GM18867 (cell line): ENCODE measurements around the gene RET.

Experiments used
- ATAC-seq: cut with Tn5 transposase; IDR thresholded peaks from one replicate; pipeline ENCODE4 v1.9.1; 2021; ENCODE audit warnings: mild to moderate bottlenecking, moderate library complexity; ENCODE audit not compliant: unreplicated experiment

RET gene

DNA sequence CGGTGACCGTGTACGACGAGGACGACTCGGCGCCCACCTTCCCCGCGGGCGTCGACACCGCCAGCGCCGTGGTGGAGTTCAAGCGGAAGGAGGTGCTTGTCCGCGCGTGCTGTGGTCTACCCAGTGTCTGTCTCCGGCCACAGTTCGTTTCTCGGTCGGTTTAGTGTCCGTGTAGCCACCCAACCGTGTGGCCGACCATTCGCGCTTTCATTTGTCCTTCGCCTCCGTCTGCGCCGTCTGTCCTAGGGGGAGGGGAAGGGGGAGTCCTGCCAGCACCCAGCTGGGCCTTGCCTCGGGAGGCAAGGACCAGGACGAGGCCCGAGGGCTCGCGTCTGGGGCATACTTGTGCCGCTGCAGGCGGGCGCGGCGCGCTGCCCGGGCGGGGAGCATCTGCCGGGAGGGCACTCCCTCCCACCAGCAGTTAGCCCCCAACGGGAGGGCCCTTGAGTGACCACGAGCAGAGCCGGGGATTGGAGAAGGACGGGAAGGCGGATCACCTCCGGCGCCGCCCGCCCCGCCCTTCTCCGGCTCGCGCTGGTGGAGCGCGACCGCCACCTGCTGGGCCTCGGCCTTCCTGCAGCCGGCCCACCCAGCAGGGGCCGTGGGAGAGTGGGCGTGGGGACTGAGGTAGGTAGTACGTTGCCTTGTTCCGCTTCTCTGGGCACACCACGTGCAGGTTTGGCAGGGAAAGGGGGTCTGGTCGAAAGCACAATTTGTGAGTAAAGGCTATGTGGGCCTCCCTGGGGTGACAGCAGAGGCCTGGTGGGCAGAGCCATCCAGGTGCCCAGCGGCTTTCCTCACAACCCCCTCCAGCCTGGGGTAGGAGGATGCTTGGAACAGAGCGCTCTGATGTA, 28.5 kb downstream of the RET start:
- peak; percentile 86 for ATAC-seq

DNA sequence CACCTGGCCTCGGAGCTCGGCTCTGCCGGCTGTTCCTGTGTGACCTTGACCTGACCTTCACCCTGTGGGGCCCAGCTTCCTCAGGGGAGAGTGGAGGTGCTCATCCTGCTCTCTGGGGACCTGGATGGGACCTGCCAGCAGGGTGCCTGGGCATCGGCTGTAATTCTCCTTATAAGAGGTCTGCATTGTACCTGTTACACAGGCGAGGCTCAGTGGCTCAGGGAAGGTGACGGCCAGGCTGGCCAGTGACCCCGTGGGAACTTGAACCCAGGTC, 29.0 kb downstream of the RET start:
- ATAC-seq = no peak

DNA sequence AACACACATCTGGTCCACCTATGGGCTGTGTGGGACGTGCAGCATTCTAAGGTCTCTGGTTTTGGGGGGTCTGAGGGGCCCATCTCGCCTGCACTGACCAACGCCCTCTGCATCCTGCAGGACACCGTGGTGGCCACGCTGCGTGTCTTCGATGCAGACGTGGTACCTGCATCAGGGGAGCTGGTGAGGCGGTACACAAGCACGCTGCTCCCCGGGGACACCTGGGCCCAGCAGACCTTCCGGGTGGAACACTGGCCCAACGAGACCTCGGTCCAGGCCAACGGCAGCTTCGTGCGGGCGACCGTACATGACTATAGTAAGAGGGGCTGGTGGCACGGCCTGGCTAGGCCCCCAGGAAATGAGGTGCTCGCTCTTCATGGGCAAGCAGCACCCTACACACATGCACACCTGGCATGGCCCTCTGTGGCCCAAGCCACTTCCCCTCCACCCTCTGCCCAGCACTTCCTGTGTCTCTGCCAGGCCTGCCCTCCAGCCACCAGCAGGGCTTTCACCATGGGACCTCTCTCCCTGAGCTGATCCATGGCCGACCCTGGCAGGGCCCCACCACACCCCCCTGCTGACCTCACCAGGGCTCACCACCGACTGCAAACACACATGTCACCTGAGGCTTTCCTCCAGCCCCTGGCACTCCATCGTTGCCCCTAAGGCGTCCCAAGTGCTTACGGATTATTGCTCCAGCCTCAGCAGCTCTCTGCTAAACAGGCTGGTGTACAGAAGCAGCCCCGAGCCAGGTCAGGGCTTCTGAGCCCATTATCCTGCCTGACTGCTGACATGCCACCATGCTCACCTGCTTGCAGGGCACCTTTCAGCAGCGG, 29.6 kb downstream of the RET start:
- ATAC-seq = no peak

DNA sequence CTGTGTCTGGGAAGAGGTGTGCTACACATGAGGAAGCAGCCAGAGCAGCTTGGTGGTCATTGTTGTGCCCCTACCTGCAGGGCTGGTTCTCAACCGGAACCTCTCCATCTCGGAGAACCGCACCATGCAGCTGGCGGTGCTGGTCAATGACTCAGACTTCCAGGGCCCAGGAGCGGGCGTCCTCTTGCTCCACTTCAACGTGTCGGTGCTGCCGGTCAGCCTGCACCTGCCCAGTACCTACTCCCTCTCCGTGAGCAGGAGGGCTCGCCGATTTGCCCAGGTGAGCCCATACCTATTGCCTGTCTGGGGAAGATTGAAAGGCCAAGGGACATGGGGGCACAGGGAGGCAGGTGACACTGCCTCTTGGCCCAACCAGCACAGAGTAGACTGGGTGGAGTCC, 32.1 kb downstream of the RET start:
- ATAC-seq = no peak

DNA sequence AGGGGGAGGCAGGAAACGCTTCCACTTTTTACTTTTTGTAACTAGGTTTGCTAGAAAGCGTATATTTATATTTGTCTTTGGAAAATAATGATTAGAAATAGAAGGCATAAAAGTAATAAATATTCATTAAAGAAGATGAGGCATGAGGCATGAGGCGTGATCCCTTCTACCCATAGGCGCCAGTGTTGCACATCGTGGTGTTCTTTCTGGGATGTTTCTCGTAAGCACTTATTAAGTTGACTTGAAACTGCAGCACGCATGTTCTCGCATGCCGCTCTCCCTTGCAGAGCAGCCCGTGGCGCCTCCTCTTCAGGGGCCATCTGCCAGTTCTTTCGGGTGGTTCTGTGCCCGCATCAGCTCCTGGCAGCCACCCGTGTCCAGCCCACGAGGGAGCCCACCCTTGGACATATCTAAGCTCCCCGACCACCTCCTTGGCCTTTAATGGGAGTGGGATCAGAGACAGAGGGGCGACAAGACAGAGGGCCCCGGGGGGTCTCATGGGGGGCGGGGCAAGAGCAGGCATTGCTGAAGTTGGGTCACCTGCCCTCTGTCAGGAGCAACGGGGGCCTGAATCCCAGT, 32.9 kb downstream of the RET start:
- ATAC-seq = no peak

DNA sequence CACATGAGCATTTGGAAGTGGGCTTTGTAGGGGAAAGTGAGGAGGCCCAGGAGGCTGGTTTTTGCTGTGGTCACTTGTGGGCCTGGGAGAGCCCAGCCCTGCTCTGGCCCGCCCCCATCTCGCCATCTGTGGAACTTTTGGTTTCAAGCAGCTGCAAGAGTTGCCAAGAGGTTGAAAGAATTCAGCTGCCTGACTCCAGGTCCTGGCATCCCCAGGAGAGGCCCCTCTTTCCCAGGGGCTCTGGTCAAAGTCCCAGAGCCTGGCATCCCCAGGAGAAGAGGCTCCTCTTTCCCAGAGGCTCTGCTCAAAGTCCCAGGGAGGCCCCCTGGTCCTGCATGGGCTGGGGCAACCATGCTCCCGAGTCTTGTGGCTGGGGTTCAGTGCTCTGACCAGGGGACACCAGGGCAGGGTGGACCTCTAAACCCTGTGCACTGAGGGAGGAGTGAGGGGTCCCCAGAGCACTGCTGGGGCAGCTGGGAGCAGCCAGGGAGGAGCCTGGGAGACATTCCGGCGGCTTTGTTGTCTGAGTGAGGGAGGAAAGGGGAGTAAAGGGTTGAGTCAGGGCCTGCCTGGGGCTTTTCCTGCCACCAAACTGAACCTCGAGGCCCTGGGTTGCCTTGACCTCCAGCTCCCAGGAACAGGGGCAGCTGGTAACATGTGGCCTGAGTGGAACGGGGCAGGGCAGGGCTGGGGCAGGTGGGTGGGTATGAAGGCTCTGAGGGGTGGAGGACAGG, 33.6 kb downstream of the RET start:
- ATAC-seq = peak; percentile 58

DNA sequence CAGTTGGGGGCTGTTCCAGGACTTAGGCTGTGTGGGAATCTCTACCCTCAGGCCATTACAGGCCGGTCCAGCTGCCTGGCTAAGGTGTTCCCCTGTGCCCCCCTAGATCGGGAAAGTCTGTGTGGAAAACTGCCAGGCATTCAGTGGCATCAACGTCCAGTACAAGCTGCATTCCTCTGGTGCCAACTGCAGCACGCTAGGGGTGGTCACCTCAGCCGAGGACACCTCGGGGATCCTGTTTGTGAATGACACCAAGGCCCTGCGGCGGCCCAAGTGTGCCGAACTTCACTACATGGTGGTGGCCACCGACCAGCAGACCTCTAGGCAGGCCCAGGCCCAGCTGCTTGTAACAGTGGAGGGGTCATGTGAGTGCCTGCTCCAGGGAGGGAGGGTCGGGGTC, 34.2 kb downstream of the RET start:
- ATAC-seq = no peak

DNA sequence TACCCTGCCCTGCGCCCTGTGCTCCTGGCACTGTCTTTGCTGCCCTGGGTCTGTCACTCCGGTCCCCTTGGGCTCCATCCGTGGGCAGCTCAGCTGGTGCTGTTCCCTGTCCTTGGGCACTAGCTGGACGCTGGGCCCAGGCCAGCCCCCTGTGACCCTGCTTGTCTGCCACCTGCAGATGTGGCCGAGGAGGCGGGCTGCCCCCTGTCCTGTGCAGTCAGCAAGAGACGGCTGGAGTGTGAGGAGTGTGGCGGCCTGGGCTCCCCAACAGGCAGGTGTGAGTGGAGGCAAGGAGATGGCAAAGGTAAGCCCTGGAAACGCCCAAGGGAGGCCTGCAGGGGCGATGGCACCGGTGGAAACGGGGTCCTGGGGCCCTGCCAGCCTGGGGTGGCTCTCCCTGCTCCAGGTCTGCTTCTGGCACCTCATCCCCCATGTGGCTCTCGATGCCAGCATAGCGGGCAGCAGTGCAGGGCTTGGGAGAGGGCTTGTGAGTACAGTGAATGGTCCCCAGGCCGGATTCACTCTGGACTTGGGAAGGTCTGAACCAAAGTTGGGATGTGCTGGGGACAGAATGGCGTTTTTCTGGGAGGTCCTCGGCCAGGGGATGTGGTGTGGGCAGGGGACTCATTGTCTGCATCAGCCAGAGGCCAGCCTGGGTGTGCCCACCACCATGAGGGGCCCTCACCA, 35.2 kb downstream of the RET start:
- no peak for ATAC-seq

DNA sequence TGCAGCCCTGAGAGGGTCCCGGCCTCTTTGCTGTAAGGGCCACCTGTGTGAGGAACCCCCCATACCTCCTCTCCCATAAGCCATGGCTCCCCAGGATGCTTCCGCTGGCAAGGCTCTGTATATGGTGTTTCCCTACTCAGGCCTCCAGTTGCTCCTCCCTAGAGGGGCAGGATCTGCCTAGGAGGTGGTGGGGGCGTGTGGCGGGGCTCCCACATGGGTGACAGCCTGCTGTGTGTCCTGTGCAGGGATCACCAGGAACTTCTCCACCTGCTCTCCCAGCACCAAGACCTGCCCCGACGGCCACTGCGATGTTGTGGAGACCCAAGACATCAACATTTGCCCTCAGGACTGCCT, 35.7 kb downstream of the RET start:
- ATAC-seq = no peak

DNA sequence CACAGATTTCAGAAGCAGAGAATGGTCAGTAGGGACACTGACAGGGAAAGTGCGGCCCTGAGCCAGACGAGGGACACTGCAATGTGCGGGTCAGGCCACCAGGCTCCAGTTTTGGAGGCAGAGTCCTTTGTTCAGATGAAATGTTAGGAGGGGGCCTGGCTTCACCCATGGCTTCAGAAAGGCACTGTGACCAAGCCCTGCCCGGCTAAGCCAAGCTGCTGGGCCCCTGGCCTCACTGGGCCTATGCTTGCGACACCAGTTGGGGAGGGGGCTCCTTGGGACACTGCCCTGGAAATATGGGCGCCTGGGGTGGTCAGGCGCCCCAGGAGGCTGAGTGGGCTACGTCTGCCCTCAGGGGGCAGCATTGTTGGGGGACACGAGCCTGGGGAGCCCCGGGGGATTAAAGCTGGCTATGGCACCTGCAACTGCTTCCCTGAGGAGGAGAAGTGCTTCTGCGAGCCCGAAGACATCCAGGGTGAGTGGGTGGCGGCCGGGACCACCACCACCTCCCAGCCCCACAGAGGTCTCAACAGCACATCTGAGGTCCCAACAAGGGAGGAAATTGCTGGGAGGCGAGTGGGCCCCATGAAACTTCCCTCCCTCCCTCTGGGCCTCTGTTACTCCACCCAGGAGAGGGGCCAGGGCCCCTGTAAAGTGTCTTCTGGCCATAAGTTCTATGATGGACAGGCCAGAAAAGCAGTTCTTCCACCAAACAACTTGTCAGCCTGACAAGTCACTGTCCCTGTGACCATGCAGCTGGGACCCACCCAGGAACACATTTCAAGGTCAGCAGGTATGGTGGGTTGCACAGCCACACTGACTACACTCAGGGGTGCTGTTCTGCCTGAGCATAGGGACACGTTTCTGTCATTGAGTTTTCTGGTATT, 36.6 kb downstream of the RET start:
- no peak for ATAC-seq

DNA sequence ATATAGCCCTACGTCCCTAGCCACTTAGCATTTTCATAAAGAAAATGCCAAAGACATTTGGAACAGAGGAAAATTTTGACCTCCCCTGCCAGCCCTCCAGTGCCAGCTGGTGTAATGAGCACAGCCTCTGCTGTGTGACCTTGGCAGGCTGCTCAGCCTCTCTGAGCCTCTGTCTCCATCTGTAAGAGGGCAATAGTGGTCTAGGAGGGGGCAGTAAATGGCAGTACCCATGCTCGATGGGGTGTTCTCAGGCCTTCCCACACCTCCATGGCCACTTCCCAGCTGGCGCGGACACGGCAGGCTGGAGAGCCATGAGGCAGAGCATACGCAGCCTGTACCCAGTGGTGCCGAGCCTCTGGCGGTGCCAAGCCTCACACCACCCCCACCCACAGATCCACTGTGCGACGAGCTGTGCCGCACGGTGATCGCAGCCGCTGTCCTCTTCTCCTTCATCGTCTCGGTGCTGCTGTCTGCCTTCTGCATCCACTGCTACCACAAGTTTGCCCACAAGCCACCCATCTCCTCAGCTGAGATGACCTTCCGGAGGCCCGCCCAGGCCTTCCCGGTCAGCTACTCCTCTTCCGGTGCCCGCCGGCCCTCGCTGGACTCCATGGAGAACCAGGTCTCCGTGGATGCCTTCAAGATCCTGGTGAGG, 37.3 kb downstream of the RET start:
- no peak for ATAC-seq

DNA sequence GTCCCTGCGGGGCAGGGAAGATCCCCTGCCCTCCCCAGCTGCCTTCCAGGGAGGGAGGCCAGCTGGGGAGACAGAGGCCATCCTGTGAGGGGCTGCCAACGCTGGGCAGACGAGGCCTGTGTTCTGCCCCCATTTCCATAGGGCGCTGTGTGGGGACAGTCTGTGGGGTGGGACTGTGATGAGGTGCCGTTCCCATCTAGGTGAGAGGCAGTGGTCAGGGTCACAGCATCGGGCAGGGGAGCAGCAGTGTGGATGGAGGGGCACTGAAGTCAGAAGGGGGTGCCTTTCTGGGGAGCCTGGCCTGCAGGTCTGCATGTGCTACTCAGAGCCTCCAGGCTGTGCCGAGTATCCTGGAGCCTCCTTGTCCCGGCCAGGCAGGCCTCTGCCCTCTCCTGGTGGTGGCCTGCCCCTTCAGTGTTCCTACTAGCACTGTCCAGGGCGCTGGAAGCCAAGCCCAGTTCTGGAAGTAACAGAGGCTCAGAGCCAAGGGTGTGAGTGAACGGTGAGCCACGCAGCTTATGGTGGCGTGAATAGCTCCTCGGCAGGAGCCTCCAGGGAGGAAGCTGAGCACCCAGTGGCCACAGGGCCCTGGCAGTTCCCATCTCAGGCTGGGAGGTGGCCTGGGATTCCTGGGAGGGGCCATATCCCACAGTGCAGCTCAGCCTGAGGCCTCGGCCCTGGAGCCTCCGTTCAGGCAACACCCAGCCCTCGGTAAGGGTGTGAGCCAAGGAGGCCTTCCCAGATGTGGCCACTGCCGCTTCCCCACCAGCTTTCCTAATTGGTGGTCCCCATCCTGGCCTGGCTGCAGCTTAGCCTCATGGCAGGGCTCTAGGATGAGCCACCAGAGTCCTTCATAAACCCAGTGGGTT, 38.1 kb downstream of the RET start:
- no peak for ATAC-seq

DNA sequence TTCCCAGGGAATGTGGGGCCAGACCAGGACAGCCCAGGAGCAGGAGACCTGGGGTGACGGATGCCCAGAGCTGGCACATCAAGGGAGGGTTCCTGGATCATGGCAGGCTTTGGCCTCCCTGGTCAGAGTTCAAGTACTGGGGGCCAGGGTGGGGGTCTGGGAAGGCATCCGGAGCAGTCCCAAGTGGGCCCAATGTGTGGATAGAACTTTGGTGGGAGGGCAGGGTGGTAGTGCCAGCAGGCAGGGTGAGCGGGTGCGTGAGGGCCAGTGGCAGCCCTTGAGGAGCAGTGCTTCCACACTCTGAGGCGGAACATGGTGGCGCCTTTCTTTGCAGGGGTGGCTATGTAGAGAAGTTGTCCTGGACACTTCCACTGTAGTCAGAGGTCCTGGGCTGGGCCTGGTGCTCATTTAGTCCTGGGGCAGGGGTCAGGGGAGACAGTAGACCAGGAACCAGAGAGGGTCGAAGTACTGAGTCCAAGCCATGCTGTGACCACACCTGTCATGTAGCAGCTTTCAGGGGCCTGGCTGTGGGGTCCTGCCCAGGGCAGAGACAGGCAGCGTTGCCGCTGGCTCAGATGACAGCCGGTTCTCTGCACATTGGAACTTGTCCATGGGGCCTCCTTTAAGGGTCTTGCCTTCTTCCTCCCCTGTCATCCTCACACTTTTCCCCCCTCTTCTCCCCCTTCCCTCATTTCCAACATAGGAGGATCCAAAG, 39.2 kb downstream of the RET start:
- no peak for ATAC-seq

DNA sequence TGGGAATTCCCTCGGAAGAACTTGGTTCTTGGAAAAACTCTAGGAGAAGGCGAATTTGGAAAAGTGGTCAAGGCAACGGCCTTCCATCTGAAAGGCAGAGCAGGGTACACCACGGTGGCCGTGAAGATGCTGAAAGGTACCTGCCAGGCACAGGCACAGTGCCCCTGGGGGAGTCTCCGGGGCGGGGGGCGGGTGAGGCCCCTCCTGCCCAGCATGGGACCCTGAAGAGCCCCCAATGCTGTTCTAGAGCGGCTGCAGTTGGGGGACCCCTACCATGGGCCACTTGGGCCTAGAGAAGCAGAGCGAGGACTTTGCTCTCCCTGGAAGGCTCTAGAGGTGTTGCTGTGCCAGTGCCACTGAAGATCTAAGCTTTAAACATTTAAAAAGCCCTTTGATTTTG, 39.7 kb downstream of the RET start:
- no peak for ATAC-seq

DNA sequence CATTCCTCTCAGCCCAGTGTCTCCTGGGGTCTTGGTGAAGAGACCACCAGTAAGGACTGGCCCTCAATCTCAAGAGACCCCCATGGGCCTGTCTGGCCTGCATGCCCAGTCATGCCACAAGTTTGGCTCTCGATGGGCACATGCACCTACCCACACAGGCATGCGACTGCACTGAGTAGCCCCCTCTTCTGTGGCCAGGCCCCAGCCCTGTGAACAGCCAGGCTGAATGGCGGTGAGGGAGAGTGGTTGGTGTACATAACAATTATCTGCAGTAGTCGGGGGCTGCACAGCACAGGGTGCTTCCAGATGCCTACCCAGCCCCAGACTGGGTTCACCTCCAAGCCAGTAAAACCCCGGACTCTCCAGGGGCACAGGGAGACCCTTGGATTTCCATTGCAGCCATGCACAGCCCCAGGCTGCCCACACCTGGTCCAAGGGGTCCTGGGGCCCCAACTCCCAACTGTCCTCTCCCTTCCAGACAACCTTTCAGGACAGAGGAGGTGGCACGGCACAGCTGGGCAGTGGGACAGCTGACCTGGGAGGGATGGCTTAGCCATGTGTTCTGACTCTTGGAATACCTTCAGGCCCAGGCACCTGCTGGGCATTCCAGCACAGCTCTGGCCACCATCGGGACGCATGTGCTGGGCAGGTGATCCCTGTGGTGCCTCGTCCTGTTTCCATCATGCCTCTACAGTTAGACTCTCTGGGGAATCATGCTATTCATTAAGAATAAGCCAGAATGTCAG, 40.3 kb downstream of the RET start:
- no peak for ATAC-seq

DNA sequence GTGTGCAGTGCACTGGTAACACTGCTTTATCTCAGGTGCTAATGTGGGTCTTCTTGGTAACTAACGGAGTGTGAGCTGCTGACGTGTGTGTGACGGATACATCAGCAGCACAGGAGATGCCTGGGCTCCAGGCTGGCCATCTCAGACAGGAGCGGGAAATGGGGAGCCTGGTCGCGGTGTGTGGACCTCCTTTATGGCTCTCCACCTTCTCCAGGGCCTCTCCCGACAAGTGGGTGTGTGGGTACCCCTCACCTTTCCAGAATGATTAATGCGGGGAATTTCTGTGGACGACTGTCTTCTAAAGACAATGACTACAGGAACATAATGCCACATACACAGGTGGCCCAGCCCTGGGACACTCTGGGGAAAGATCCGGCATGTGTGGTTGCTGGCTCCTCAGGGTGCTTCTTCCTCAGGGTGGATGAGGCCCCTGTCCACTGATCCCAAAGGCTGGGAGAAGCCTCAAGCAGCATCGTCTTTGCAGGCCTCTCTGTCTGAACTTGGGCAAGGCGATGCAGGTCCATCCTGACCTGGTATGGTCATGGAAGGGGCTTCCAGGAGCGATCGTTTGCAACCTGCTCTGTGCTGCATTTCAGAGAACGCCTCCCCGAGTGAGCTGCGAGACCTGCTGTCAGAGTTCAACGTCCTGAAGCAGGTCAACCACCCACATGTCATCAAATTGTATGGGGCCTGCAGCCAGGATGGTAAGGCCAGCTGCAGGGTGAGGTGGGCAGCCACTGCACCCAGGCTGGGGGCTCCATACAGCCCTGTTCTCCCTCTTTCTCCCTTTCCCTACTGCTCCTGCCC, 41.1 kb downstream of the RET start:
- no peak for ATAC-seq
